Measurements from ENCODE around the gene C1orf159.

Gene C1orf159

DNA sequence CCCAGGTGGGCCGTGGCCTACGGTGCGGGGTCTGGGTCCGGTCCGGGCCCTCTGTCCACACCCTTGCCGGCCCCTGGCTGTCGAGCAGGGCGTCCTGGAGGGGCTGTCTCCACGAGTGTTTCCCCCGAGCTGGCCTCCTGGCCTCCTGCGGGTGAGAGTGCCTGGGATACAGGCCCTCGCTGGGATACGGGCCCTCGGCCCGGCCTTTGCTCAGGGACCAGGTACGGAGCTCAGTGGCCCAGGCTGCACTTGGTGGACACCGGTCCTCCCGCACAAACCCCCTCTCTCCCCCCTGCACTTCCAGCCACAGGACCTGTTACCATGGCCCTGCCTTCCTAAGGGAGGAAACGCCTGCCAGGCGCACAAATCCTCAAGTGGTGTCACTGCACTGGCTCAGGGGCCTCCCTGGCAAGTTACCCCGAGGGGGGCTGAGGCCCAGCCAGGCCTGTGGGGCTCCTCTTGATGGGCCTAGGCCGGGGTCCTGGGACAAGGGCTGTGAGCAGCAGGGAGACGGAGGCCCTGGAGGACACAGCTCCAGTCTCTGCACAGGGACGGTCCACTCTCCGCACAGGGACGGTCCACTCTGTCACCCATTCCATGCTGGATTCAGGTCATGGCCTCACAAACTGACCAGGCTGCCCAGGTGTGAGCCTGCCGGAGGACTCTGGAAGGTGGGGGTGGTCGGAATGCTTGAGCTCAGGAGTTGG is 23.6 kb downstream of the C1orf159 start:
- peak; percentile 7 for DNase-seq (ENCODE audit: low spot score)

DNA sequence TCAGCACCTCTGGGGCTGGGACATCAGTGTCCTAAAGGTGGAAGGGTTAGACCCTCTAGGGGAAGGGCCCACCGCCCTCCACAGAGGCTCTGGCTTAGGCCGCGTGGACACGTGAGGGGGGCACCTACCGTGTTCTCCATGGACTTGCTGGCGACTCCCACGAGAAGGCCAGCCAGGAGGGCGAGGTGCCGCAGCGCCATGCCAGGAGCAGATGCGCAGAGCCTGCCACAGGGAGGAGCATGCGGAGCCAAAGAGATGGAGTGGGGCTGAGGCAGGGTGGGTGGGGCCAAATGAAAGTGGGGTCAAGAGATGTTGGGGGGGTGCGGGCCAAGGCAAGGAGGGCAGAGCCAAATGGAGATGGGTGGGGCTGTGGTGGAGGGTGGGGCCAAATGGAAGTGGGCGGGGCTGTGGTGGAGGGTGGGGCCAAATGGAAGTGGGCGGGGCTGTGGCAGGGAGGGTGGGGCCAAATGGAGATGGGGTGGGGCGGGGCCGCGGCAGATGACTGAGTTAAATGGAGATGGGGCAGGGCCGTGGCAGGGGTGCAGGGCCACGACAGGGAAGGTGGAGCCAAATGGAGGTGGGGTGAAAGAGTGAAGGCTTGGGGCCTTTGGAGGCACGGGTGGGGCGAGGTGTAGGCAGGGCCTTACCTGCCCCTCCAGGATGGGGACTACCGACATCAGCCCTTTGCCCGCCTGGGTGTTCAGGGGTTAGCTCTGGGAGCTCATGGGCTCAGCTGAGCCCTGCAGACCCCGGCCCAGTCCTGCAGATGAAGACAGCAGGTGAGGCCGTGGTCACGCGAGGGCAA is 24.3 kb downstream of the C1orf159 start:
- DNase-seq (ENCODE audit: low spot score): peak; percentile 24

DNA sequence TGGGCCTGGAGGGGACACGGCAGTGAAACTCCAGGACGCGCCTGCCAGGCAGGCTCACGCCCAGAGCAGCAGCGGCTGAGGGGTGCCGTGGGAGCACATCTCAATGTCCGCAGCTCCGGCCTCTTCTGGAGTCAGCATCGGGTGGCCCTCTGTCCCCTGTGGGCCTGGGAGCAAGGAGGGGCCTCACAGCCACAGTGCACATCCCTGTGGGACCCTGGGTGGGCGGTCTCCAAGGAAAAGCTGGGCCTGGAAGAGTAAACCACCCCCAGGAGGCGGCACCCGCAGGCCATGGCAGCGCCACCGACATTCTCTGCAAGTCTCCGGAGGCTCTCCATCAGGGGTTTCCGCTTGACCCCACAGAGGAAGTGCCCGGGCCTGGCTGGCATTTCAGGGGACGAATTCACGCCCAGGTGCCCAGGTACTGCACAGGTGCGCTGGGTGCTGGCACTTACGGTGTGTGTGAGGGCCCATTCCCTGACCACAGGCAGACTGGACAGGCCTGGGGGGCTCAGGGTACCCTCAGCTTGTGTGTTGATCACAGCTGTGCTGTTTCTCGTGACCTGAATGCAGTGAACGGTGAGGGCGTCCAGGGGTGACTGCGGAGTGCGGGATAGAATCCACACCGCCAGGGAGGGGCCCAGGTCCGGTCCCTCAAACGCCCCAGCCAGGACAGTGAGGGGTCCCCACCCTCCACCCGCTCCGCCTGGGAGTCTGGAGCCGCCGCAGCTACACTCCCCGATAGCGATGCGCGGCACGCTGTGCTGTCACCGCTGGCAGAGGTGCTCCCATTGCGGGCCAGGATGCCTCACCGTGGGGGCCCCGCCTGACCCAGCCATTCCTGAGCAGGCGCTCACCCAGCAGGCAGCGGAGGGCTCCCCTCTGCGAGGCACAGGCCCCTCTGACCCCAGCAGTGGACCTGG is 25.2 kb downstream of the C1orf159 start:
- peak; percentile 9 for DNase-seq (ENCODE audit: low spot score)

- DNase-seq (ENCODE audit: low spot score): peak; percentile 7
Measured at GRCh38 chr1:1089731-1090423, 26.0 kb downstream of the C1orf159 start.

DNA sequence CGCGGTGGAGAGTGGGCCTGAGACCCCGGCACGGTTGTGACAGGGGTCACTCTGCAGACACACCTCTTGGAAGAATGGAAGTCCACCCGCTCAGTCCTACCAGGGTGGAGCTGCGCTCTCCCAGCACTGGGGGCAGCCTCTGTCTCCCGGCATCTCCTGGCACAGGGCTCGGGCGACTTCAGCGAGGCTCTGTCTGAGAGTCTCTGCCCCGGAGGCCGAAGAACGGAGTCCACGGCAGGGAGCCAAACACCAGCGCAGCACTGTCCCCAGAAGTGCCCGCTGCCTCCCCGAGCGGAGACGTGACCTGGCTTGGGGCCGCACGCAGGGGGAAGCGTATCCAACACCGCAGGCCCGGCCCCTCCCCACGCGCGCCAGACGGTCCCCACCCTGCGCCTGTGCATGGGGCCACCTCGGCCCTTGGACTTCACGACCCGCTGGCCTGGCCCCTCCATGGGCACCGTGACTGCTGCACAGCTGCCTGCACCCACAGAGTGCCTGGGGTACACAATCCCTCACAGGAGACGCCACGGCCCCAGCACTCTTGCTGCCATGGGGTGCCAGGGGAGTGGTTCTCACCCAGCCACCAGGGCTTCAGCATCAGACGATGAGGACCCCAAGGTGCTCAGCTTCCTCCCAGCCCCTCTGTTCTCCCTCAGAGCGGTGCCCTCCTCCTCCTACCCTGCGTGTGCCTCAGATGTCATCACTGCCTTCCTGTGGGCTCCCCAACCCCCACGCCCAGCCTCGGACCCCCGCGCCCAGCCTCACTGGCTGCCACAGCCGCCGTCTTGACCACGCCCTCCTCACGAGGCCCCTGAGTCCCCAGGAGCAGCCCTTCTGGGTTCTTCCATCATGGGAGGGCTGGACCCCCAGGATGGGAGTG is 26.8 kb downstream of the C1orf159 start:
- no peak for DNase-seq (ENCODE audit: low spot score)

DNA sequence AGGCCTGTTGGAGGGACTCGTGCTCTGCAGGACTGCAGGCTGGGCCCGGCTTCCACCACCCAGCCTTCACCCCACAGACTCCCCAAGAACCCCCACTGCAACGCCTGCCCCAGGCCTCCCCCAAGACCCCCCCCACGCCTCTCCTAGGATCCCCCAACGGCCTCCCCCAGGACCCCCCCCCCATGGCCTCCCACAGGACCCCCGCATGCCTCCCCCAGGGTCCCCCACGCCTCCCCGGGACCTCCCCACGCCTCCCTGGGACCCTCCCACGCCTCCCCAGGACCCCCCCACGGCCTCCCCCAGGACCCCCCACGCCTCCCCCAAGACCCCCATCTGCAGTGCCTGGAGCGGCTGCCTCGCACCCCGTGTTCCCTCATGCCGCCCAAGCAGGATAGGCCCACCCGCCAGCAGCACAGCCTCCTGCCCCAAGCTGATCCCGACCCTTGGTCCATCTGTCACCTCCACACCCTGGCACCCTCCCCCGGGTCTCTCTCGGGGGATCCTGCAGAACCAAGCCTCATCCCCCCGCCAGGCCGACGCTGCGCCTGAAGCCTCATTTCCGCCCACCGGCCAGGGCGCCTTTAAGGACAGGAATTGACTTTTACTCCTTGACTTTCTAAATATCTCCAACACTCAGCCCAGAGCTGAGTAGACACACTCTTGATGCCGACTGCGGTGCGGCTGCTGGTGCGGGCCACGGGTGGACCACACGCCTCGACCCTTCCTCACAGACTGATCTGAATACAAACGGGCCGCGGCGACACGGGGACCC is 27.7 kb downstream of the C1orf159 start:
- no peak for DNase-seq (ENCODE audit: low spot score)

GRCh38 chr1:1087351-1088028 is 28.4 kb downstream of the C1orf159 start:
- DNase-seq (ENCODE audit: low spot score): no peak

GRCh38 chr1:1086911-1087341 is 29.0 kb downstream of the C1orf159 start:
- no peak for DNase-seq (ENCODE audit: low spot score)

- no peak for DNase-seq (ENCODE audit: low spot score)
Measured at GRCh38 chr1:1085911-1086841, 29.7 kb downstream of the C1orf159 start.

GRCh38 chr1:1085171-1085841 is 30.6 kb downstream of the C1orf159 start:
- no peak for DNase-seq (ENCODE audit: low spot score)

GRCh38 chr1:1084372-1085170 is 31.3 kb downstream of the C1orf159 start:
- DNase-seq (ENCODE audit: low spot score): no peak

DNA sequence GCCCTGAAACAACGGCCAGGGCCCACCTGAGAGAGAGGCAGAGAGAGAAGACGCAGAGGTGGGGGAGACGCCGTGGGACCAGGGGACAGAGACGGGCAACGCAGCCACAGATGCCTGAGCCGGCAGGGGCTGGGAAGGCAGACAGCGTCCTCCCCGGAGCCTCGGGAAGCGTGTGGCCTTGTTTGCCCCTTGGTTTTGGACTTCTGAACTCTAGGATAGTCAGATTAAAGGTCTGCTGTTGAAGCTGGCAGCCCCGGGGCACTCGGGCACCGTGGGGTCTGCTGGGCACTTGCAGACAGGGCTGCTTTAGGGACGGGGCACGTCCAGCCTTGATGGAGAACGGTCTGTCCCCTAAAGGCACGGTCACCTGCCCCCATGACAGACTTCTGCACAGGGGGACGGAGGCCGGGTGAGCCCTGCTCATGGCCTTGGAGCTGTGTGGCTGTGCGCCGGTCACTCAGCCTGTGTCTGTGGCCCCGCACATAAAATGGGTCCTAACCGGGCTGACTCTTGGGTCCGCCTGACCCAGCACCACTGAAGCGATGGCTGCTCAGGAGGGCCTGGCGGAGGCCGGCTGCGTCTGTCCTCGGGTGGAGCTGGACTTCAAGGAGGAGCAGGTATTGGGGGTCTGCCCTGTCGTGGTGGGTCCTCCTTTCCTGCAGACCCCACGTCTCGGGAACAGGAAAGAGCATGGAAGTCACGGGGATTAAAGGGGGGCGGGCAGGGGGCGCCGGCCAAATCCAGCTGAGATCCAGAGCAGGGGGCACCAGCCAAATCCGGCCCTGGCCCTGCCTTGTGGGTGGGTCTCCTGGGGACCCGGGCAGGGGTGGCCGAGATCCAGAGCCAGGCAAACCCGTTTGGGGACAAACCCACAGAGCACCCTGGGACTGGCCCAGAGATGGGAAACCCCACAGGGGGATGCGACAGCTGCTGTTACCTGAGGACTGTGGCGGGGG is 32.2 kb downstream of the C1orf159 start:
- DNase-seq (ENCODE audit: low spot score): no peak

GRCh38 chr1:1082776-1083415 is 33.0 kb downstream of the C1orf159 start:
- no peak for DNase-seq (ENCODE audit: low spot score)

DNA sequence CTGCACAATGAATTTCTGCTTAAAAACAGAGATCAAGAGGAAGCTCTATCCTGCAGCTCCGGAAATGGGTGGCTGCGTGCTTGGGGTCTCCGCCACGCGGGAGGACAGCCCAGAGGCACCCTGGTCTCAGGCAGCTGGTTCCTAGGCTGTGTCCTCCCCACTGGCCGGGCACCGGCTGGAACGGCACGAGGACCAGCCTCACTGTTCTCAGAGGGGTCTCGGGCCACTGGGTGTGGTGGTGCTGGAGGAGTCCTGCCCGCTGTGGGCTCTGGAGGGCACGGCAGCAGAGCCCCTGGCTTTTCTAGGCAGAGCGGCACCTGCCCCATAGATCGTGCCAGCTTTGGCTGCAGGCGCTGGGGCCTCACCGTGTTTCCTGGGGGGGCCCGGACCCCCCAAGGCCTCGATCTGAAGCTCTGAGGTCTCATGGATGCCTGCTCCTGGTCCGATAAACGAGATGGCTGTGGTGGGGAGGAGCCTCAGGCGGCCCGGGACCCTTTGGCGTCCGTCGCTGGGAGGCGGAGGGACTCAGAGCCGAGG is 33.6 kb downstream of the C1orf159 start:
- no peak for DNase-seq (ENCODE audit: low spot score)

Measured in AG20443 (cell line).